Measurements from ENCODE around the gene LMF1. TPM values are rescaled to one million over a fixed set of nuclear protein-coding genes. Genes with fewer than 3 reads are reported as not detected.

LMF1 gene
- total and polyA plus RNA-seq, 2 donors (not counting 1 experiment from before 2014, with no cell fraction given): 36.4 to 63.2 TPM

DNA sequence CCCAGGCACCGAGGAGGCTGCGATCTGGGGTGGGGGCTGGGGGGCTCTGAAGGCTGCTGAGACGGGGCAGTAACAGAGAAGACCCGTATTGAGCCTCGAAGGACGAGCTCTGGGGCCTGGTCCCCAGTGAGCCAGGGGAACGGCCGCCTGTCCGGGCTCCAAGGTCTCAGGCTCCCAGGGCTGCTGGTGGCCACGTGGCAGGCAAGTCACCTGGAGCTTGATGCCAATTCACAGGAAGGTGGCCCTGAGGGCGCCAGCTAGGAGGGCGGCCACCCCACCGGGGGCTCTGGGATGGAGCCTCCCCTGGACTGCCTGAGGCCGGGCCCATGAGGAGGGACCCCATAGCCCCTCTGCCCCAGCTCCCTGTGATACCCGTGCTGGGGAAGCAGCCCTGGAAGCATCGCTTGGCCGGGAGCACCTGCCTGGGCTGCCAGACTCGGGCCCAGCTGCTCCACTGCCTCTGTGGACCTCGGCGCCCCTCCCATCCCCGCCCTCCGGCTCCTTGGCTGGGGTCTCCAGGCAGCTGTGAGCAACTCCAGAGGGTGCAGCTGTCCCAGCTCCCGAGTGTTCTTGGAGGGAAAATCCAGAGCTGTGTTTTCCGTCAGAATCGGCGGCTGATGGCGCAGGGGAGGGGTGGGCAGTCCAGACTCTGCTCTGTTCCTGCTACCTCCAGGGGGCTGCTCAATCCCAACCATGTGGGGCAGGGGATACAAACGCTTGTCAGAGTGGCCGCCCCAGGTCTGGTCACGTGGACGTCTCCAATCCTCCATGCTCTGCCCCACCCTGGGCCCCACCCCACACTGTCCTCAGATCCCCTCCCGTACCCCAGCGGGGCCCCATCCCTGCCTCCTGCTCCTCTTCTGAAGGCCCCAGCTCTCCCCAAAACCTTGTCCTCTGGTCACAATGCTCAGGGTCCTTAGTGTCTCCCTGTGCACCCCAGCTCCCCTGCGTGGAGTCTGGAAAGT lies 103.1 kb downstream of the LMF1 start:
- Mint-ChIP-seq H3K27ac (no peak overlapping the region), H3K9me3 (ENCODE audit: insufficient read depth) (no peaks in the 10 kb centered on the region), H3K27me3 (no peaks in the 10 kb centered on the region), H3K4me3 (no peak overlapping the region), H3K4me1 (peaks cover 13% of the 10 kb centered on the region)
- TF ChIP-seq EZH2 (IDR thresholded peaks at IDR 0.05; ENCODE audit: borderline replicate concordance, insufficient read depth, low read depth, low read length, poor library complexity, severe bottlenecking): no peak
- no peak for TF ChIP-seq CTCF (IDR thresholded peaks at IDR 0.05)
- Histone ChIP-seq H3K27ac (ENCODE audit: low read length in 2 of 2) (no peak overlapping the region), H3K9ac (ENCODE audit: low read length) (no peak overlapping the region), H3K27me3 (replicated peaks in 1 of 4; ENCODE audit: control extremely low read depth in 1 of 4, control insufficient read depth in 3 of 4, insufficient read depth in 4 of 4, low read length in 3 of 4) (no peaks in the 10 kb centered on the region), H3K9me3 (ENCODE audit: control extremely low read depth in 1 of 3, control insufficient read depth in 2 of 3, insufficient read depth in 1 of 3, low read length in 2 of 3) (no peaks in the 10 kb centered on the region), H3K4me1 (ENCODE audit: control insufficient read depth in 2 of 2, insufficient read depth in 2 of 2, low read length in 2 of 2) (peaks cover 0 to 7% of the 10 kb centered on the region in 2 donors), H3K4me2 (replicated peaks; ENCODE audit: low read depth, low read length, poor library complexity, severe bottlenecking) (no peak overlapping the region), H2AFZ (ENCODE audit: insufficient read depth, low read depth, low read length, poor library complexity, severe bottlenecking) (no peak overlapping the region), H4K20me1 (ENCODE audit: control insufficient read depth, insufficient read depth, low read length, poor library complexity, severe bottlenecking) (no peaks in the 10 kb centered on the region), H3K36me3 (replicated peaks in 1 of 2; ENCODE audit: control extremely low read depth in 1 of 2, control insufficient read depth in 1 of 2, extremely low read depth in 1 of 2, insufficient read depth in 2 of 2, low read length in 1 of 2) (peaks cover 2 to 13% of the 10 kb centered on the region in 2 experiments), H3K79me2 (ENCODE audit: control insufficient read depth, insufficient read depth, low read length) (no peaks in the 10 kb centered on the region), H3K4me3 (ENCODE audit: control extremely low read depth in 1 of 5, extremely low read depth in 1 of 5, insufficient read depth in 1 of 5, low read depth in 2 of 5, low read length in 4 of 5) (no peak overlapping the region)
- CTCF ChIA-PET: no interaction called here
- intact Hi-C loops (cut with micrococcal nuclease): no loop called here
- DNase-seq: no peak
- POLR2A ChIA-PET: no interaction called here
- no peak for ATAC-seq (ENCODE audit: low read depth)
- 97% methylated on average over 32 of the region's 34 CpGs for WGBS (ENCODE audit: insufficient coverage)

- ATAC-seq (ENCODE audit: low read depth) (no peak), DNase-seq (no peak)
- ChIA-PET POLR2A (no interaction called here), CTCF (no interaction called here)
- H3K27ac Mint-ChIP-seq: no peak overlapping the region
- H3K27me3 Mint-ChIP-seq: no peaks in the 10 kb centered on the region
- H3K36me3 ChIP-seq (replicated peaks in 1 of 2; ENCODE audit: control extremely low read depth in 1 of 2, control insufficient read depth in 1 of 2, extremely low read depth in 1 of 2, insufficient read depth in 2 of 2, low read length in 1 of 2): peaks cover 2 to 13% of the 10 kb centered on the region in 2 experiments
- no peak overlapping the region for H3K4me3 Mint-ChIP-seq
- WGBS (ENCODE audit: insufficient coverage): 91% methylated on average over 5 of the region's 9 CpGs
- H3K4me2 ChIP-seq (replicated peaks; ENCODE audit: low read depth, low read length, poor library complexity, severe bottlenecking): no peak overlapping the region
- H3K4me3 ChIP-seq (ENCODE audit: control extremely low read depth in 1 of 5, extremely low read depth in 1 of 5, insufficient read depth in 1 of 5, low read depth in 2 of 5, low read length in 4 of 5): no peak overlapping the region
- H4K20me1 ChIP-seq (ENCODE audit: control insufficient read depth, insufficient read depth, low read length, poor library complexity, severe bottlenecking): no peaks in the 10 kb centered on the region
- H3K9ac ChIP-seq (ENCODE audit: low read length): no peak overlapping the region
- H3K9me3 ChIP-seq (ENCODE audit: control extremely low read depth in 1 of 3, control insufficient read depth in 2 of 3, insufficient read depth in 1 of 3, low read length in 2 of 3): no peaks in the 10 kb centered on the region
- intact Hi-C loops (cut with micrococcal nuclease): no loop called here
- TF ChIP-seq CTCF (IDR thresholded peaks at IDR 0.05): no peak
- no peak for TF ChIP-seq EZH2 (IDR thresholded peaks at IDR 0.05; ENCODE audit: borderline replicate concordance, insufficient read depth, low read depth, low read length, poor library complexity, severe bottlenecking)
- peaks cover 3% of the 10 kb centered on the region for H3K9me3 Mint-ChIP-seq (ENCODE audit: insufficient read depth)
- no peak overlapping the region for H2AFZ ChIP-seq (ENCODE audit: insufficient read depth, low read depth, low read length, poor library complexity, severe bottlenecking)
- H3K27me3 ChIP-seq (replicated peaks in 1 of 4; ENCODE audit: control extremely low read depth in 1 of 4, control insufficient read depth in 3 of 4, insufficient read depth in 4 of 4, low read length in 3 of 4): no peaks in the 10 kb centered on the region
- no peaks in the 10 kb centered on the region for H3K79me2 ChIP-seq (ENCODE audit: control insufficient read depth, insufficient read depth, low read length)
- H3K27ac ChIP-seq (ENCODE audit: low read length in 2 of 2): no peak overlapping the region
- H3K4me1 Mint-ChIP-seq: peaks cover 9% of the 10 kb centered on the region
- H3K4me1 ChIP-seq (ENCODE audit: control insufficient read depth in 2 of 2, insufficient read depth in 2 of 2, low read length in 2 of 2): peaks cover 0 to 1% of the 10 kb centered on the region in 2 donors
Measured at GRCh38 chr16:866252-866896, 104.4 kb downstream of the LMF1 start.

Measured in B cell (primary cell).